GDM1 (cell line): Measurements from ENCODE around the gene TCF7L2.

Experiments
- DNase-seq: peaks from one replicate; lab custom pipeline; 2025; lab: John Stamatoyannopoulos, UW

The TCF7L2 gene

GRCh38 chr10:113066561-113067312 lies 116.7 kb downstream of the TCF7L2 start:
- DNase-seq = no peak

- DNase-seq = no peak
These were observed 117.5 kb downstream of the TCF7L2 start for GRCh38 chr10:113067501-113067900.

DNA sequence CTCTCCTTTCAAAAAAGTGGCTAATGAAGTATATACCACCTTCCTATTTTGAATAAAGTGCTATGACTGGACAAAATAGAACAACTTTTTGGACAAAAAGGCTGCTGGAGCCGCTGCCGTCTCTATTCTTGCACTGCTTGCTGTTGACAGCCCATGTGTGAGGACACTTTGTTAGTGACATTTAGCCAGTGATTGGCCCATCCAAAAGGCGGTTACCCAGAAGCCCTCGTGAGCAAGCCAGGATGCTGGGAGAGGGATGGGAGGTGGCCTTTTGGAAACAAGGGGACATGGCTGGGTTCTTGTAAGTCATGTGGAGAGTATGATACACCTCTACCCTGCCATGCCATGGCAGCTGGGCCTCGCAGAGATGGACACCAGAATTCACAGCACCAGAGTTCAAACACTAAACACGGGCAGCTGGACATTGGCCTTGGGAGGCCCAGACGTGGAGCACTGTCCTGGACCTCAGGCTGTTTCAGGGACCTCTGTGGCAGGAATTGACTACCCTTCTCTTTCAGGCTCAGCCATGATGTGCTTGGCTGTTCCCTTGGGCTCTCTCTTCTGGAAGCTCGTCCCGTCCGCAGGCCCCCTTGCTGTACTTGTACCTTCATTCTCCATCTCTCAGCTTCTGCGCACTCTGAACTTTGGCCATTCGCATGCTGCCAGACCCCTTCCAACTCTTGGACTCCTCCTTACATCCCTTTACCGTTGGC lies 118.3 kb downstream of the TCF7L2 start:
- DNase-seq = no peak

DNA sequence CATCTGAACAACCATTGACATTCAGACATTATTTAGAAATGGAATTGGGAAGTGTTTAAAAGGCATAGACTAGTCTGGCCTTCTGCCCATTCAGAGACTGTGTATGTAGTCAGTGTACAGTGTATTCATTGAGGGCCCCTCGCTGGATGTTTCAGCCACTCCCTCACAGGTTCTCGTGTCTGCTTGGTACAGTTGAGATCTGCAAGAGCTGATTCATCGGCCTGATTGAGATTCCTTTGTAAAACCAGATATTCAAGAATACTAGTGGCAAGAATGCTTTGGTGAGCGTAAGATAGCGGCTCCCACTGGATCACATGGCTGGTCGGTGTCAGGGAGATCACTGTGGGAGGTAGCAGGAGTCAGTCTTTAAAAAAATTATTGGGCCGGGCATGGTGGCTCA lies 119.5 kb downstream of the TCF7L2 start:
- DNase-seq = no peak

- DNase-seq = no peak
These were observed 121.4 kb downstream of the TCF7L2 start for GRCh38 chr10:113071446-113071845.

DNA sequence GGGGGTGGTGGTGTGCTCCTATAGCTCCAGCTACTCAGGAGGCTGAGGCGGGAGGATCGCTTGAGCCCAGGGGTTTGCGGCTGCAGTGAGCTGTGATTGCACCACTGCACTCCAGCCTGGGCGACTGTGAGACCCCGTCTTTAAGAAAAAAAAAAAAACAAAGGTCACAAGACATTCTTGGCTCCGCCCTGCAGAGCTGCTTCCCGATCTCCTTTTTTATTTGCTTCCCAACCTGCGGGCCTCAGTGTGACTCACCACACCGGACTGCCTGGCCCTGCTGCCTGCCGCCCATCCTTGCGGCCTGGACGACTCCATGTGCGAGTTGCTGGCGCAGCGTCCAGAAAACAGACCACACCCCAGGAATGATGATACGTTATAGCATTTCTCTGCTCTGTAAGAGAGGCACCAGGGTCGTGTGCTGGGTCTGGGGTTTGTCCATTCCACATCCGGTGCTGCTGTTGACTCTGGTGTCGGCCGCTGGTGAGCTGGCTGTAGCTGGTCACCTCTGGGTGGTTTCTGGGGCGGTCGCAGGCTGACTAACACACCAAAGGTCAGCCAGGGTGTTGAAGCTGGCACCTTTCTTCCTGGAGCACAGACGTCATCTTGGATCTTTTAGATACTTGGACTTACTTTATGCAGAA lies 123.6 kb downstream of the TCF7L2 start:
- no peak for DNase-seq

- DNase-seq = no peak
These were observed 126.9 kb downstream of the TCF7L2 start for GRCh38 chr10:113076949-113077348.

- DNase-seq = no peak
These were observed 128.3 kb downstream of the TCF7L2 start for GRCh38 chr10:113078282-113078907.

GRCh38 chr10:113080061-113080924 lies 130.2 kb downstream of the TCF7L2 start:
- DNase-seq = no peak

DNA sequence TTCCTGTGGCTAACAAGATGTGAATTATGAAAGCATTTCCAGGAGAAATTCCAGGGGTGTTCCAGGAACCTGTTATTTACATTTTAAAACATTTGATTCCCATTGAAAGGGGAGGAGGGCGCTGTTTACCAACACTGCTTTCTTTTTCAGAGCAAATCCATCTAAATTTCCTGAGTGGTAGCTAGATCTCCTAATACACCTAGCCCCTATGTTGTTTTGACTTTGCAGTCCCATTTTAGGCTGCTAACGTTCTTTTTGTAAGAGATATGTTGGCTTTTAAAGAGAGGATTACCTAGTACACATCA lies 130.8 kb downstream of the TCF7L2 start:
- DNase-seq = no peak

GRCh38 chr10:113084031-113084430 lies 134.0 kb downstream of the TCF7L2 start:
- DNase-seq = no peak

DNA sequence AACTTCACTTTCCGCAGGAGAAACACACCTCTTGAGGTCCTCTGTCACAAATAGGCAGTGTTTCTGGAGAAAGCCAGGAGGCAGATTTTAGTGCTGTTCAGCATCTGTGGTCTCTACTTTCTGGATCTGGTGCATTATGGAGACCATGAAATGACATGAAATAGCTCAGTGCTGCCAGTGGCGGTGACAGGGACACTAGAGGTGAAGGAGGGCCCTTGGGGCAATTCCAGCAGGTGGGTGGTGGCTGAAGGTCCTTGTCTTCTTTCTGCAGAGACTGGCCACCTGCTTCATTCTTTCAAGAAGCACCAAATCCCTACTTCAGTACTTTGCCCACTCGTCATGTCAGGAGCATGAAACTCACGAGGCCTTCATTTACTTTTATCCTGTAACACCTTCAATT lies 135.7 kb downstream of the TCF7L2 start:
- no peak for DNase-seq

- no peak for DNase-seq
These were observed 136.2 kb downstream of the TCF7L2 start for GRCh38 chr10:113086282-113086681.

- DNase-seq = no peak
These were observed 137.3 kb downstream of the TCF7L2 start for GRCh38 chr10:113087165-113088029.

DNA sequence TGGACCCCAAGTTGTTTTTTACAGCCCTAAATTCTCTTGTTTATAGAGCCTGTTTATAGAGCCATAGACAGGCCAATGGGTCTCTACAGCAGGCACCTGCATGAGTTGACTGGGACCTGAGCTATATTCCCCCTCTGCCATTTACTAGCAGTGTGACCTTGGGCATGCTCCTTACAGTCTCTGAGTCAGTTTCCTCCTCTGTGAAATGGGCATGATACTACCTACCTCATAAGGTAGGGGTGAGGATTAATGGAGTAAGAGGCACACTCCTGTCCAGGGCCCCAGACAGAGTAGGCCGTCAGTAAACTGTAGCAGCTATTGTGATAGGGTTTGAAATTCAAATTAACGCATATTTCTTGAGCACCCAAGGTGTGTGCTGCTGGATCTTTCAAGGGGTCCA lies 138.1 kb downstream of the TCF7L2 start:
- DNase-seq = no peak

DNA sequence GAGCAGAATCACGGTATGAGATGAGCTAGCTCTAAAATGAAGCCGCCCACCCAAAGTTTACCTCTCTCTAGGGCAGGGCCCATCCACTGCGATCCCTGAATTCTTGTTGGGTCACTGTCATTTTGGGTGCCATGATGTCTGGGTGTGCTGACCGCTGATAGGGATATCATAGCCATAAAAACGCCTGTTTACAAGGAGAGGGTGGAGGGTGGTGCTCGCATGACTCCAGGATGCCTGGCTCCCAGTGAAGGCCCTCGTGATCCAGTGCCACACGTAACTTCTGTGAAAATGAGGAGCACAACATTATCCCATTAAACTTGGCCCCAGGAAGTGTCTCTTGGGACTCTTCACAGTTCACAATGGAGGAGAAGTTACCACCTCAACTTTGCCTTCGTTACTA lies 139.5 kb downstream of the TCF7L2 start:
- DNase-seq = no peak

- DNase-seq = no peak
These were observed 141.9 kb downstream of the TCF7L2 start for GRCh38 chr10:113091920-113092319.

DNA sequence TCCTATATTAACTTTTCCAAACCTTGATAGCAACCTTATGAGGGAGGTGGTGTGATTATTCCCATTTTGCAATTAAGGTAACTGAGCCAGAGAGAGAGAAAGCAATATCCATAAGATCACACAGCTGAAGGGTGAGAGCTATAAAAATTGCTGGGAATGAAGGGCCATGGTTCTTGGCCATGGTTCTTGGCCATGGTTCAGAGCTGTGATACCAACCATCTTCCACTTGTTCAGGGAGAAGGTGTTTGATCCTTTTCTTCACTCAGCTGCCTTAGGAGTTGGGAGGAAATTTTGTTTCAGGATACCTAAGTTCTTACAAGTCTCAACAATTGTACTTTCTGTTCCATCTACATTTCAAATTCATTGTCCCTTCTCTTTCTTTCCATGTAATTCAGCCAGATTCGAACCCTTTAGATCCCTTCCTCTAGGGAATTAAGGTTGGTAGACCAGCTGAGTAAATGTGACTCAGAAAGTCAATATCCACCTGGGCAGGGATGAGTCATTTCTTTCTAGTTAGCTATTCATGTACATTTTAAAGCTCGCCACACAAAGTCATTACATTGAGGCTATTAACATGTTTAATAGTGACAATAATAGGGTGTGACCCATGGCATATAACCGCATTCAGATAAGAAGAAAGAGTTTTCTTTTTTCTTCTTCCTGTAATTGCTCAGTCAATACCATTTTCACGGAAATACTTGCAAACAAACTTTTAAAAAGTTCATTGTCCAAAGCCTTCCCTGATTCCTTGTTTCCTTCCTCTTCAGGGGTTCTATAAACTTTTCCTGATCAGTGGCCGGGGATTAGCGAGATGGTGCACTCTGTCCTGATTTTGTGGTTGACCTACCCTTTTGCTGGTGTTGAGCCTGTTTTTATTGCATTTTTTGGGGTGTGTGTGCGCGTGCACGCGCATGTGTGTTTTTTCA lies 143.4 kb downstream of the TCF7L2 start:
- no peak for DNase-seq

DNA sequence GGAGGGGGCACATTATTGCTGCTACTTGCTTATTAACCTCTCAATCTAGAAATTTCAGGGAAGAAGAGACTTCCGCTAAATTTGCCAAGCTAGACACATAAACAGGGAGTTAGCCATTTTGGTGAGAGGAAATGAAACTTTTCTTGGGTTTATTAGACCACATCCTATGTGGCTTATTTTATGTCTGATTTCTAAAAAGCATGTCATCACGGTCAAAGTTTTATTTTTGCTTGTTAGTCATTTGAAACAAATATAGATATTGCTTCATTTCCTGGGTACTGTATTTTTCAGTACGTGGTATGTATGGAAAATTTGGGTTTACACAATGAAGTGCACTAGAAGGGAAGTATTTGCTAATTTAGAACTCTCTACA lies 144.1 kb downstream of the TCF7L2 start:
- DNase-seq = no peak
